K562 (cell line): ENCODE data around the gene ISYNA1. TPM values are rescaled to one million over a fixed set of nuclear protein-coding genes. Genes with fewer than 3 reads are reported as not detected.

Experiments
- MXD1 ChIP-seq: fragments of 250-450 bp; sonication (Bioruptor Pico); IDR thresholded peaks from 2 replicates; pipeline ENCODE4 v1.8.0; 2021; ENCODE audit warnings: borderline replicate concordance, mild to moderate bottlenecking, moderate library complexity; ENCODE audit not compliant: poor library complexity, severe bottlenecking
- RBM34 ChIP-seq: fragments of 200-400 bp; formaldehyde crosslinking; IDR thresholded peaks from 2 replicates; pipeline ENCODE4 v1.6.1; 2018; ENCODE audit warnings: low read length, borderline replicate concordance; ENCODE audit not compliant: insufficient read depth
- SMAD2 ChIP-seq: fragments of 150-350 bp; IDR thresholded peaks from 2 replicates; pipeline ENCODE4 v1.6.1; 2014; ENCODE audit warnings: low read depth, mild to moderate bottlenecking, low read length
- SRSF9 ChIP-seq: fragments of 200-400 bp; formaldehyde crosslinking; IDR thresholded peaks from 2 replicates; pipeline ENCODE4 v1.6.1; 2017; ENCODE audit warnings: low read depth, low read length, borderline replicate concordance
- U2AF2 ChIP-seq: fragments of 200-400 bp; formaldehyde crosslinking; optimal IDR thresholded peaks from 2 replicates; pipeline ENCODE3; 2017; ENCODE audit warnings: low read depth, mild to moderate bottlenecking, low read length
- USF2 ChIP-seq: sonication (generic); formaldehyde crosslinking; IDR thresholded peaks from 2 replicates; pipeline ENCODE4 v1.5.0; 2020; ENCODE audit warnings: missing genetic modification reagents
- ZFP1 ChIP-seq: fragments of 450-650 bp; formaldehyde crosslinking; IDR thresholded peaks from 2 replicates; pipeline ENCODE4 v1.4.0; 2020; ENCODE audit warnings: mild to moderate bottlenecking, mixed read lengths
- ZFX ChIP-seq: sonication (generic); formaldehyde crosslinking; IDR thresholded peaks from 2 replicates; pipeline ENCODE4 v1.8.0; 2022; ENCODE audit warnings: mild to moderate bottlenecking, missing genetic modification reagents, moderate library complexity
- ZNF280B ChIP-seq: fragments of 250-450 bp; sonication (Bioruptor Pico); IDR thresholded peaks from 2 replicates; pipeline ENCODE4 v1.5.1; 2021; ENCODE audit warnings: mild to moderate bottlenecking
- ZNF324 ChIP-seq: fragments of 250-450 bp; sonication (Bioruptor Pico); IDR thresholded peaks from 2 replicates; pipeline ENCODE4 v1.4.0; 2020; ENCODE audit warnings: mild to moderate bottlenecking
- ZNF41 ChIP-seq: fragments of 250-450 bp; sonication (Bioruptor Pico); conservative IDR thresholded peaks from 2 replicates; pipeline ENCODE4 v1.4.0; 2020; ENCODE audit warnings: mild to moderate bottlenecking
- polyA plus RNA-seq, 8 experiments: library from polyadenylated mRNA; depleted of rRNA in 4 of 8; stranded (reverse) in 5 of 8; unstranded in 3 of 8; fragments of >200 nt; fragmentation: Nextera tagmentation in 2 of 8; fragmentation: Illumina TruSeq in 1 of 8; extraction: Ambion mirVana in 2 of 8; extraction: Trizol in 1 of 8; gene quantifications; 2 replicates each; pipeline versions ENCODE4 v1.2.1 to v1.2.3, GENCODE V29; 2011 to 2014; ENCODE audit warnings: inconsistent platforms in 1 of 8, missing spikeins in 1 of 8
- total RNA-seq, 7 experiments: library from RNA; depleted of rRNA in 6 of 7; stranded (reverse); fragments of >200 nt in 6 of 7; fragmentation: Illumina TruSeq in 2 of 7; extraction: Trizol in 2 of 7; gene quantifications; 2 replicates each; pipeline versions ENCODE4 v1.2.1 to v1.2.3, GENCODE V29; 2011 to 2021; ENCODE audit warnings: low replicate concordance in 1 of 7
- TF ChIP-seq, protein P1 (sequence below): fragments of 450-650 bp; IDR thresholded peaks from 2 replicates; pipeline ENCODE4 v1.6.1; 2018; ENCODE audit not compliant: partially characterized antibody
- TF ChIP-seq, protein P2 (sequence below), 3 experiments: fragments of 200-800 bp in 1 of 3; sonication (Bioruptor generic) in 1 of 3; sonication (generic) in 1 of 3; formaldehyde crosslinking in 1 of 3; IDR thresholded peaks; 2 replicates each; pipeline versions ENCODE4 v1.6.1 to v1.8.0; 2016 to 2022; ENCODE audit warnings: mild to moderate bottlenecking in 2 of 3, missing compliant biosample characterization in 2 of 3, missing genetic modification characterization in 2 of 3, missing genetic modification reagents in 1 of 3
- TF ChIP-seq, protein P3 (sequence below): fragments of 150-350 bp; conservative IDR thresholded peaks from 2 replicates; pipeline ENCODE4 v1.6.1; 2014; ENCODE audit warnings: low read length

The ISYNA1 gene
- total and polyA plus RNA-seq, 9 of the 15 experiments (the other 6 are each of a cell fraction or from before 2014, with no cell fraction given): 21.8 to 460 (median 93.2) TPM

- TF ChIP-seq, protein P1, sequence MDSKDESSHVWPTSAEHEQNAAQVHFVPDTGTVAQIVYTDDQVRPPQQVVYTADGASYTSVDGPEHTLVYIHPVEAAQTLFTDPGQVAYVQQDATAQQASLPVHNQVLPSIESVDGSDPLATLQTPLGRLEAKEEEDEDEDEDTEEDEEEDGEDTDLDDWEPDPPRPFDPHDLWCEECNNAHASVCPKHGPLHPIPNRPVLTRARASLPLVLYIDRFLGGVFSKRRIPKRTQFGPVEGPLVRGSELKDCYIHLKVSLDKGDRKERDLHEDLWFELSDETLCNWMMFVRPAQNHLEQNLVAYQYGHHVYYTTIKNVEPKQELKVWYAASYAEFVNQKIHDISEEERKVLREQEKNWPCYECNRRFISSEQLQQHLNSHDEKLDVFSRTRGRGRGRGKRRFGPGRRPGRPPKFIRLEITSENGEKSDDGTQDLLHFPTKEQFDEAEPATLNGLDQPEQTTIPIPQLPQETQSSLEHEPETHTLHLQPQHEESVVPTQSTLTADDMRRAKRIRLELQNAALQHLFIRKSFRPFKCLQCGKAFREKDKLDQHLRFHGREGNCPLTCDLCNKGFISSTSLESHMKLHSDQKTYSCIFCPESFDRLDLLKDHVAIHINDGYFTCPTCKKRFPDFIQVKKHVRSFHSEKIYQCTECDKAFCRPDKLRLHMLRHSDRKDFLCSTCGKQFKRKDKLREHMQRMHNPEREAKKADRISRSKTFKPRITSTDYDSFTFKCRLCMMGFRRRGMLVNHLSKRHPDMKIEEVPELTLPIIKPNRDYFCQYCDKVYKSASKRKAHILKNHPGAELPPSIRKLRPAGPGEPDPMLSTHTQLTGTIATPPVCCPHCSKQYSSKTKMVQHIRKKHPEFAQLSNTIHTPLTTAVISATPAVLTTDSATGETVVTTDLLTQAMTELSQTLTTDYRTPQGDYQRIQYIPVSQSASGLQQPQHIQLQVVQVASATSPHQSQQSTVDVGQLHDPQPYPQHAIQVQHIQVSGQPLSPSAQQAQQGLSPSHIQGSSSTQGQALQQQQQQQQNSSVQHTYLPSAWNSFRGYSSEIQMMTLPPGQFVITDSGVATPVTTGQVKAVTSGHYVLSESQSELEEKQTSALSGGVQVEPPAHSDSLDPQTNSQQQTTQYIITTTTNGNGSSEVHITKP: no peak
- no peak for TF ChIP-seq U2AF2
- no peak for TF ChIP-seq ZNF280B
- no peak for TF ChIP-seq ZNF41 (CRISPR knock-in tag)
- TF ChIP-seq USF2 (CRISPR knock-in tag): no peak
- no peak; the same call in 1 of the 2 replicates for TF ChIP-seq ZFP1 (CRISPR knock-in tag)
- no peak for TF ChIP-seq SMAD2
- peak; percentile 78 for TF ChIP-seq ZFX (CRISPR knock-in tag)
- TF ChIP-seq MXD1 (CRISPR knock-in tag): no peak
- no peak for TF ChIP-seq ZNF324 (CRISPR knock-in tag)
- TF ChIP-seq, protein P2, sequence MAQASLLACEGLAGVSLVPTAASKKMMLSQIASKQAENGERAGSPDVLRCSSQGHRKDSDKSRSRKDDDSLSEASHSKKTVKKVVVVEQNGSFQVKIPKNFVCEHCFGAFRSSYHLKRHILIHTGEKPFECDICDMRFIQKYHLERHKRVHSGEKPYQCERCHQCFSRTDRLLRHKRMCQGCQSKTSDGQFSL (CRISPR knock-in tag; IDR thresholded peaks at IDR 0.05): peak; percentile 85
- TF ChIP-seq, protein P2 (tag; IDR thresholded peaks at IDR 0.05): peak in 1 of 2 experiments; percentile 48; a peak in 1 of 4 replicates
- TF ChIP-seq RBM34: no peak; the same call in 1 of the 2 replicates
- TF ChIP-seq, protein P3, sequence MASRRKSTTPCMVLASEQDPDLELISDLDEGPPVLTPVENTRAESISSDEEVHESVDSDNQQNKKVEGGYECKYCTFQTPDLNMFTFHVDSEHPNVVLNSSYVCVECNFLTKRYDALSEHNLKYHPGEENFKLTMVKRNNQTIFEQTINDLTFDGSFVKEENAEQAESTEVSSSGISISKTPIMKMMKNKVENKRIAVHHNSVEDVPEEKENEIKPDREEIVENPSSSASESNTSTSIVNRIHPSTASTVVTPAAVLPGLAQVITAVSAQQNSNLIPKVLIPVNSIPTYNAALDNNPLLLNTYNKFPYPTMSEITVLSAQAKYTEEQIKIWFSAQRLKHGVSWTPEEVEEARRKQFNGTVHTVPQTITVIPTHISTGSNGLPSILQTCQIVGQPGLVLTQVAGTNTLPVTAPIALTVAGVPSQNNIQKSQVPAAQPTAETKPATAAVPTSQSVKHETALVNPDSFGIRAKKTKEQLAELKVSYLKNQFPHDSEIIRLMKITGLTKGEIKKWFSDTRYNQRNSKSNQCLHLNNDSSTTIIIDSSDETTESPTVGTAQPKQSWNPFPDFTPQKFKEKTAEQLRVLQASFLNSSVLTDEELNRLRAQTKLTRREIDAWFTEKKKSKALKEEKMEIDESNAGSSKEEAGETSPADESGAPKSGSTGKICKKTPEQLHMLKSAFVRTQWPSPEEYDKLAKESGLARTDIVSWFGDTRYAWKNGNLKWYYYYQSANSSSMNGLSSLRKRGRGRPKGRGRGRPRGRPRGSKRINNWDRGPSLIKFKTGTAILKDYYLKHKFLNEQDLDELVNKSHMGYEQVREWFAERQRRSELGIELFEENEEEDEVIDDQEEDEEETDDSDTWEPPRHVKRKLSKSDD: no peak
- no peak for TF ChIP-seq SRSF9
Observed at GRCh38 chr19:18388100-18388959, 49.6 kb downstream of the ISYNA1 start (continued).
